Right hindlimb (tissue), 1 donor: Measurements from ENCODE around the gene SPAST.
"Not testable (repeated sequence)": the region's sequence is repeated elsewhere in the genome, so short reads cannot be mapped to it uniquely, and the experiment has no call there.

Experiments
- DNase-seq: peaks from one replicate; pipeline ENCODE4 v3.0.0-alpha.2; 2018

Gene SPAST

GRCh38 chr2:32128636-32129035 is 65.3 kb downstream of the SPAST start:
- no peak for DNase-seq

- no peak for DNase-seq
Measured at GRCh38 chr2:32129086-32129485, 65.7 kb downstream of the SPAST start.

- no peak for DNase-seq
Measured at GRCh38 chr2:32135409-32135808, 72.1 kb downstream of the SPAST start.

GRCh38 chr2:32136097-32136496 is 72.7 kb downstream of the SPAST start:
- no peak for DNase-seq

GRCh38 chr2:32151544-32151943 is 88.2 kb downstream of the SPAST start:
- DNase-seq, result not testable (repeated sequence)

GRCh38 chr2:32159678-32160077 is 96.3 kb downstream of the SPAST start:
- DNase-seq, result no peak

GRCh38 chr2:32161296-32161695 is 97.9 kb downstream of the SPAST start:
- no peak for DNase-seq

GRCh38 chr2:32164254-32164653 is 100.9 kb downstream of the SPAST start:
- not testable (repeated sequence) for DNase-seq

GRCh38 chr2:32165027-32165347 is 101.6 kb downstream of the SPAST start:
- DNase-seq, result not testable (repeated sequence)

- no peak for DNase-seq
Measured at GRCh38 chr2:32166115-32166574, 102.8 kb downstream of the SPAST start.

GRCh38 chr2:32168513-32168912 is 105.2 kb downstream of the SPAST start:
- no peak for DNase-seq

GRCh38 chr2:32172870-32173269 is 109.5 kb downstream of the SPAST start:
- no peak for DNase-seq

GRCh38 chr2:32182667-32183066 is 119.3 kb downstream of the SPAST start:
- no peak for DNase-seq

GRCh38 chr2:32189011-32189410 is 125.7 kb downstream of the SPAST start:
- DNase-seq, result no peak

- no peak for DNase-seq
Measured at GRCh38 chr2:32192418-32192817, 129.1 kb downstream of the SPAST start.

- DNase-seq, result no peak
Measured at GRCh38 chr2:32200814-32201213, 137.5 kb downstream of the SPAST start.

GRCh38 chr2:32203428-32203827 is 140.1 kb downstream of the SPAST start:
- DNase-seq, result not testable (repeated sequence)
